Measurements from ENCODE around the gene MGP.

- TF ChIP-seq CTCF (IDR thresholded peaks at IDR 0.05) (no peak), POLR2A (IDR thresholded peaks at IDR 0.05; ENCODE audit: low read depth) (no peak), POLR2AphosphoS5 (IDR thresholded peaks at IDR 0.05) (no peak)
Measured at GRCh38 chr12:14890701-14891100, 5.0 kb upstream of the MGP start.

All from esophagus muscularis mucosa (tissue), 3 donors.